HL-60 (cell line): Measurements from ENCODE around the gene LGR4.

Source experiments
- CTCF ChIP-seq: IDR thresholded peaks from one replicate; pipeline ENCODE4 v1.5.1; 2011; ENCODE audit warnings: low read length, control low read depth, inconsistent platforms; ENCODE audit not compliant: insufficient read depth
- GABPA ChIP-seq: IDR thresholded peaks from 2 replicates; pipeline ENCODE4 v1.6.1; 2012; ENCODE audit warnings: low read depth
- POLR2AphosphoS5 ChIP-seq: IDR thresholded peaks from 2 replicates; pipeline ENCODE4 v1.6.1; 2012; ENCODE audit warnings: low read depth
- REST ChIP-seq: IDR thresholded peaks from 2 replicates; pipeline ENCODE4 v1.6.1; 2012; ENCODE audit warnings: low read depth; ENCODE audit not compliant: insufficient replicate concordance
- SPI1 ChIP-seq: IDR thresholded peaks from 2 replicates; pipeline ENCODE4 v1.6.1; 2012; ENCODE audit warnings: low read depth, mild to moderate bottlenecking, borderline replicate concordance

GRCh38 chr11:27514558-27514957 lies 42.0 kb upstream of the LGR4 start:
- TF ChIP-seq CTCF: no peak
- no peak for TF ChIP-seq POLR2AphosphoS5
- no peak for TF ChIP-seq REST
- no peak for TF ChIP-seq SPI1
- no peak for TF ChIP-seq GABPA
